Measurements from ENCODE around the gene ALDH1L1. TPM values are rescaled to one million over a fixed set of nuclear protein-coding genes. Genes with fewer than 3 reads are reported as not detected.

Gene ALDH1L1
- total and polyA plus RNA-seq, 2 of the 8 experiments (the other 6 are each of a cell fraction or from before 2014, with no cell fraction given): 0.98 to 1.6 TPM

GRCh38 chr3:126180477-126181397 is at the start of gene ALDH1L1 (continued):
- TF ChIP-seq NRF1 (IDR thresholded peaks at IDR 0.05; ENCODE audit: low read depth, low read length) (no peak), EZH2 (IDR thresholded peaks at IDR 0.05; ENCODE audit: low read depth, low read length, severe bottlenecking) (peak; percentile 57), YY1 (IDR thresholded peaks at IDR 0.05; ENCODE audit: low read depth, low read length) (no peak), POLR2A (IDR thresholded peaks at IDR 0.05; ENCODE audit: control extremely low read depth in 1 of 2, low read depth in 2 of 2, low read length in 2 of 2) (peak in 1 of 2 experiments; percentile 36; a peak in 1 of 3 replicates)
- TF ChIP-seq, protein P1, sequence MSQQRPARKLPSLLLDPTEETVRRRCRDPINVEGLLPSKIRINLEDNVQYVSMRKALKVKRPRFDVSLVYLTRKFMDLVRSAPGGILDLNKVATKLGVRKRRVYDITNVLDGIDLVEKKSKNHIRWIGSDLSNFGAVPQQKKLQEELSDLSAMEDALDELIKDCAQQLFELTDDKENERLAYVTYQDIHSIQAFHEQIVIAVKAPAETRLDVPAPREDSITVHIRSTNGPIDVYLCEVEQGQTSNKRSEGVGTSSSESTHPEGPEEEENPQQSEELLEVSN (IDR thresholded peaks at IDR 0.05): peak; percentile 88
